Spleen (tissue), 11 donors: ENCODE data around the gene NLRP10. TPM values are rescaled to one million over a fixed set of nuclear protein-coding genes. Genes with fewer than 3 reads are reported as not detected.
A peak's percentile ranks its signal among the peaks of the same experiment; 100 is the strongest.

Experiments
- DNase-seq: peaks from one replicate; pipeline ENCODE4 v3.0.0-alpha.2; 2020
- H3K27ac ChIP-seq, 8 donors: fragments of 200-600 bp; sonication (generic) in 7 of 8; 1 replicate in 4 of 8; 2 replicates in 4 of 8; pipeline versions ENCODE4 v1.5.0 to v1.8.0; 2016 to 2021; ENCODE audit warnings: inconsistent platforms in 4 of 8, mild to moderate bottlenecking in 4 of 8, moderate library complexity in 1 of 8
- H3K27me3 ChIP-seq, 7 donors: fragments of 200-600 bp; sonication (generic) in 6 of 7; replicated peaks in 1 of 7; 1 replicate in 4 of 7; 2 replicates in 3 of 7; pipeline versions ENCODE4 v1.5.0 to v1.8.0; 2016 to 2021; ENCODE audit warnings: inconsistent platforms in 3 of 7, mild to moderate bottlenecking in 1 of 7
- H3K36me3 ChIP-seq, 6 donors: fragments of 200-600 bp; sonication (generic) in 5 of 6; 1 replicate in 4 of 6; 2 replicates in 2 of 6; pipeline versions ENCODE4 v1.5.0 to v1.8.0; 2016 to 2021; ENCODE audit warnings: inconsistent platforms in 2 of 6
- H3K4me1 ChIP-seq, 6 donors: fragments of 200-600 bp; sonication (generic) in 5 of 6; 1 replicate in 3 of 6; 2 replicates in 3 of 6; pipeline versions ENCODE4 v1.5.0 to v1.8.0; 2016 to 2021; ENCODE audit warnings: inconsistent platforms in 3 of 6
- H3K4me3 ChIP-seq, 8 donors: fragments of 200-600 bp; sonication (generic) in 7 of 8; 1 replicate in 4 of 8; 2 replicates in 4 of 8; pipeline versions ENCODE4 v1.5.0 to v1.8.0; 2016 to 2021; ENCODE audit warnings: inconsistent platforms in 4 of 8, mild to moderate bottlenecking in 4 of 8, moderate library complexity in 2 of 8
- H3K9me3 ChIP-seq, 8 donors: fragments of 200-600 bp; sonication (generic) in 7 of 8; 1 replicate in 4 of 8; 2 replicates in 4 of 8; pipeline versions ENCODE4 v1.5.0 to v1.8.0; 2016 to 2021; ENCODE audit warnings: inconsistent platforms in 4 of 8
- CTCF ChIP-seq, 11 experiments: fragments of 200-600 bp in 7 of 11; fragments of 450-650 bp in 4 of 11; sonication (generic) in 4 of 11; IDR thresholded peaks in 8 of 11; conservative IDR thresholded peaks in 3 of 11; 1 replicate in 7 of 11; 2 replicates in 4 of 11; pipeline versions ENCODE4 v1.4.0 to v1.8.0; 2016 to 2021; ENCODE audit warnings: antibody characterized with exemption in 11 of 11, inconsistent platforms in 4 of 11, mild to moderate bottlenecking in 1 of 11
- POLR2A ChIP-seq, 3 donors: fragments of 450-650 bp; IDR thresholded peaks; one replicate each; pipeline ENCODE4 v1.5.1; 2017; ENCODE audit warnings: antibody characterized with exemption in 3 of 3, mild to moderate bottlenecking in 1 of 3
- POLR2AphosphoS5 ChIP-seq, 3 donors: sonication (generic); formaldehyde crosslinking; IDR thresholded peaks; one replicate each; pipeline ENCODE4 v1.5.1; 2017; ENCODE audit warnings: antibody characterized with exemption in 3 of 3
- WGBS, 5 donors: extraction: QIAGEN DNeasy Blood & Tissue Kit in 3 of 5; methylation state at CpG; one replicate each; pipeline versions ENCODE4 v1.1.5 to v1.1.7; 2013 to 2018; 5-methylcytosine and 5-hydroxymethylcytosine counted together
- intact Hi-C: fragments of 100-400 bp; cut with DNase I; formaldehyde crosslinking; loops from one replicate; pipeline ENCODE4 v1.15.0; 2023; ENCODE audit warnings: low total_unique reads
- polyA plus RNA-seq, 3 donors: library from polyadenylated mRNA; stranded (reverse); fragments of 200-250 nt; gene quantifications; one replicate each; pipeline ENCODE4 v1.2.1, GENCODE V29; 2013
- total RNA-seq, 7 donors: library from RNA; depleted of rRNA in 3 of 7; stranded (reverse); fragments of >200 nt in 3 of 7; fragmentation: NEBNext Ultra II Directional in 4 of 7; extraction: Animal tissue kit (Norgen Biotek cat#: 25700) in 4 of 7; gene quantifications; one replicate each; pipeline versions ENCODE4 v1.1.0 to v1.2.1, GENCODE V29; 2016 to 2021
- donor health status: healthy with polysubstance abuse.
- donor health status: DM: no; HTN: no; CAD: no; lungs with moderate emphysema.
- donor health status: DM: no; HTN: no; CAD: no.
- donor health status: Bipolar disorder and iron deficiency.
- donor health status: healthy.
- donor health status: DM: no; HTN: no; CAD: no.
- donor health status: DM: yes; HTN: yes; CAD: no.

The NLRP10 gene
- total and polyA plus RNA-seq, 10 donors: not detected

- Histone ChIP-seq H3K4me3 (no peak overlapping the region), H3K36me3 (peaks cover 0 to 21% (median 10%) of the 10 kb centered on the region in 6 donors), H3K9me3 (no peaks in the 10 kb centered on the region), H3K4me1 (no peaks in the 10 kb centered on the region), H3K27me3 (peaks cover 0 to 16% (median 0%) of the 10 kb centered on the region in 7 donors), H3K27ac (no peak overlapping the region)
- DNase-seq: no peak
- TF ChIP-seq POLR2AphosphoS5 (IDR thresholded peaks at IDR 0.05): no peak
- no peak for TF ChIP-seq POLR2A (IDR thresholded peaks at IDR 0.05)
- TF ChIP-seq CTCF (IDR thresholded peaks at IDR 0.05 in 8 of 11, conservative IDR thresholded peaks at IDR 0.05 in 3 of 11): no peak
- intact Hi-C loops: no loop called here
- 86 to 93% (median 91%) methylated on average over 2 of the region's 2 CpGs for WGBS, 5 donors
These were observed 38.8 kb upstream of the NLRP10 start for GRCh38 chr11:8004008-8004407.

GRCh38 chr11:8003187-8003586 is 37.9 kb upstream of the NLRP10 start:
- intact Hi-C loops: no loop called here
- DNase-seq: no peak
- WGBS, 5 donors: 63 to 72% (median 70%) methylated on average over 7 of the region's 7 CpGs
- Histone ChIP-seq H3K4me1 (no peaks in the 10 kb centered on the region), H3K9me3 (no peaks in the 10 kb centered on the region), H3K27me3 (peaks cover 0 to 7% (median 0%) of the 10 kb centered on the region in 7 donors), H3K36me3 (peaks cover 0 to 30% (median 19%) of the 10 kb centered on the region in 6 donors), H3K27ac (no peak overlapping the region), H3K4me3 (no peak overlapping the region)
- TF ChIP-seq POLR2AphosphoS5 (IDR thresholded peaks at IDR 0.05) (peak in 1 of 3 donors; percentile 17), POLR2A (IDR thresholded peaks at IDR 0.05) (no peak), CTCF (IDR thresholded peaks at IDR 0.05 in 8 of 11, conservative IDR thresholded peaks at IDR 0.05 in 3 of 11) (no peak)

- H3K36me3 ChIP-seq: peaks cover 0 to 35% (median 24%) of the 10 kb centered on the region in 6 donors
- WGBS, 5 donors: 41 to 83% (median 59%) methylated on average over 1 of the region's 1 CpG
- intact Hi-C loops: no loop called here
- no peaks in the 10 kb centered on the region for H3K9me3 ChIP-seq
- H3K27me3 ChIP-seq: peaks cover 0 to 4% (median 0%) of the 10 kb centered on the region in 7 donors
- TF ChIP-seq CTCF (IDR thresholded peaks at IDR 0.05 in 8 of 11, conservative IDR thresholded peaks at IDR 0.05 in 3 of 11): no peak
- TF ChIP-seq POLR2A (IDR thresholded peaks at IDR 0.05): no peak
- TF ChIP-seq POLR2AphosphoS5 (IDR thresholded peaks at IDR 0.05): no peak
- H3K4me1 ChIP-seq: no peaks in the 10 kb centered on the region
- H3K4me3 ChIP-seq: no peak overlapping the region
- no peak for DNase-seq
- no peak overlapping the region for H3K27ac ChIP-seq
These were observed 37.4 kb upstream of the NLRP10 start for GRCh38 chr11:8002676-8003075.

- peaks cover 4 to 58% (median 47%) of the 10 kb centered on the region in 6 donors for H3K36me3 ChIP-seq
- no peaks in the 10 kb centered on the region for H3K4me1 ChIP-seq
- no peak overlapping the region for H3K4me3 ChIP-seq
- H3K27me3 ChIP-seq: peaks cover 0 to 2% (median 0%) of the 10 kb centered on the region in 7 donors
- WGBS, 5 donors: 74 to 94% (median 83%) methylated on average over 5 of the region's 5 CpGs
- no peaks in the 10 kb centered on the region for H3K9me3 ChIP-seq
- H3K27ac ChIP-seq: no peak overlapping the region
- no peak for DNase-seq
- TF ChIP-seq POLR2A (IDR thresholded peaks at IDR 0.05): no peak
- TF ChIP-seq CTCF (IDR thresholded peaks at IDR 0.05 in 8 of 11, conservative IDR thresholded peaks at IDR 0.05 in 3 of 11): no peak
- intact Hi-C loops: no loop called here
These were observed 35.1 kb upstream of the NLRP10 start for GRCh38 chr11:8000390-8000789.
